Fibroblast of skin of scalp (primary cell): ENCODE results near the gene GSG1L2.
A peak's percentile ranks its signal among the peaks of the same experiment; 100 is the strongest.

Source experiments
- DNase-seq: peaks from one replicate; pipeline ENCODE4 v3.0.0-alpha.2; 2013

The GSG1L2 gene

DNA sequence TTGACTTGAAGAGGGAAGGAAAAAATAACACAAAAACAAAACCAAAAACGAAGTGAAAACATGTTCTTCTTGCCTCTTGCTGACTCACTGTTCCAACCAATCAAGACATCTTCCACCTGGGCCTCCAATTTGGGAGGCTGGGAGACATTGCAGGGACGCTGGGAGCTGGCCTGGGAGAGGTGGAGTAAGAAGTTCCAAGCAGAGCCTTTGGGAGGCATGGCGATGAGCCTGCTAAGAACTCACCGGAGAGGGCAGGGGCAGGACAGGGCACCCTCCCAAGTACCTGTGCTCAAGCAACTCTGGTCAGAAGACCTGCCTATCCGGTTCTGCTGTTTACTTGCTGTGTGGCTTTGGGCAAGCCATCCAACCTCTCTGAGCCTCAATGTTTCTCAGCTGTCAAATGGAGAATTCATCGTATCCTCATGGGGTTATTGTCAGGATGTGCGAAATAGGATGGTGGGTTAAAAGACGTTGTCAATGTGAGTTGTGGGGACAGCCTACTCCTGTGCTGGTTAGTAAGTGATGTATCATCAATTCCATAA is 3.0 kb upstream of the GSG1L2 start:
- no peak for DNase-seq

DNA sequence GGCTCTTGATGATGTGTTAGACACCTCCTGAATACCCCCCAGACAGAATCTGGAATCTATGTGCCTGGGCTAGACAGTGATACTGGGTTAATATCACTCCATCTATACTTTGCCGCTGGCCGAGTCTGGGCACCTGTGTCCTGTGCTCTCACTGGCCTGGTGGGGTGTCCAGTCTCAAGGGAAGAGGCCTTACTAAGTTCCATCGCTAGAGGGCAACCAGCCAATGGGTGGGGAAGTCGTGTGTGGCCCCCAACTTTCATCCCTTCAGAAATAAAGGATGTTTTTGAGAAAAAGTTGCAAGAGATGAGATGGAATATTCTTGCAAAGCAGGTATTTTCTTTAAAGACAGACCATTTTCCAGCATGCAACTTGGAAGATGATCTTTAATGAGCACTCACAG is 2.2 kb upstream of the GSG1L2 start:
- no peak for DNase-seq

DNA sequence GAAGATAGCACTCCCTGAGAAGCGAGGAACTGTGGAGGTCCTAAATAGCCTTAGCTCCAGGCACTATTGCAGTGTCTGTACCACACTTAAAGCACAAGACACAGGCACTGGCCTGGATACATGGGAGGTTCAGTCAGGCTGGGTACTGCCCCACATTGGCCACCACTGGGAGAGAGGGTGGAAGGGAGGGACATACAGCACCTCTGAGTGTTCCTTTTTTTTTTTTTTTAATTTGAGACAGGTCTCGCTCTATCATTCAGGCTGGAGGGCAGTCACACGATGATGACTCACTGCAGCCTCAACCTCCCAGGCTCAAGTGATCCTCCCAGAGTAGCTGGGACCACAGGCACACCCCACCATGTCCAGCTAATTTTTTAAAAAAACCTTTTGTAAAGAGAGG is 1.4 kb downstream of the GSG1L2 start:
- DNase-seq, result no peak

DNA sequence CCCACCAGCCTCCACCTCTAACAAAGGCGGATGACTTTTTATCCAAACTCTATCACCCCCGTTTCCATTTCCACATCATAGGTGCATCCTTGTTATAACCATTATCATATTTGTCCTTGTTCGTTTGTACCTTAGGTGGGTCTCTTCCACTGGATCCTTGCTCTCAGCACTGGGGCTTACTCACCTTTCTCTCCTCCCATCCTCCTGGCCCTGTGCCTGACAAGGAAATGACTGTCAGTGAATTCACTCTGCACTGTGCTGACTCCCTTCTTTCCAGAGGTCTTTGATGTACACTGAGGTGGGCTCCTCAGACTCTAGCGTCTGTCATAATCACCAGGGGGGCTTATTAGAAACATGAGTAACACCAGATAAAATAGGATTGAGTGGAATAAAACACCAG is 3.1 kb downstream of the GSG1L2 start:
- no peak for DNase-seq

DNA sequence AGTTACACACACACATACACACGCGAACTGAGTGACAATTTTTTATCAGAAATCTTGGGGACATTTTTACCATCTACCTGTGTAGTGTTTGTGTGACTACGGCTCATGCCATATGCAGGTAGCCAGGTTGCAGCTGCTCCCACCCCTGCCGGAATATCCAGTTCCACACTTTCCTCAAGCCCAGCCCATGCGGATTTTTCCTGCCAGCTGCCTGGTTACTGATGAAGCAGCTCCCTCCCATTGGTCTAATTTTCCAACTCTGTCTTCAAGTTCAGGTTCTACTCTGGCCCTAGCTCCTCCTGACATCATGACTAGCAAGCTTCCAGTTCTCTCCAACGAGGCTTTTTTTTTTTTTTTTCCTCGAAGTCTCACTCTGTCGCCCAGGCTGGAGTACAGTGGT is 4.8 kb downstream of the GSG1L2 start:
- DNase-seq, result no peak

DNA sequence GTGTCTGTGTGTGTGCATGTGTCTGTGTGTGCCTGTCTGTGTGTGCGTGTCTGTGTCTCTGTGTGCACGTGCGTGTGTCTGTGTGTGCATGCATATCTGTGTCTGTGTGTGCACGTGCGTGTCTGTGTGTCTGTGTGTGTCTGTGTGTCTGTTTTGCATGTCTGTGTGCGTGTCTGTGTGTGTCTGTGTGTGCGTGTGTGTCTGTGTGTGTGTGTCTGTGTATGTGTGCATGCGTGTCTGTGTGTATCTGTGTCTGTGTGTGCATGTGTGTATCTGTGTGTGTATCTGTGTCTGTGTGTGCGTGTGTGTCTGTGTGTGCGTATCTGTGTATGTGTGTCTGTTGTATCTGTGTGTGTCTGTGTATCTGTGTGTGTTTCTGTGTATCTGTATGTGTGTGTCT is 5.4 kb downstream of the GSG1L2 start:
- no peak for DNase-seq

DNA sequence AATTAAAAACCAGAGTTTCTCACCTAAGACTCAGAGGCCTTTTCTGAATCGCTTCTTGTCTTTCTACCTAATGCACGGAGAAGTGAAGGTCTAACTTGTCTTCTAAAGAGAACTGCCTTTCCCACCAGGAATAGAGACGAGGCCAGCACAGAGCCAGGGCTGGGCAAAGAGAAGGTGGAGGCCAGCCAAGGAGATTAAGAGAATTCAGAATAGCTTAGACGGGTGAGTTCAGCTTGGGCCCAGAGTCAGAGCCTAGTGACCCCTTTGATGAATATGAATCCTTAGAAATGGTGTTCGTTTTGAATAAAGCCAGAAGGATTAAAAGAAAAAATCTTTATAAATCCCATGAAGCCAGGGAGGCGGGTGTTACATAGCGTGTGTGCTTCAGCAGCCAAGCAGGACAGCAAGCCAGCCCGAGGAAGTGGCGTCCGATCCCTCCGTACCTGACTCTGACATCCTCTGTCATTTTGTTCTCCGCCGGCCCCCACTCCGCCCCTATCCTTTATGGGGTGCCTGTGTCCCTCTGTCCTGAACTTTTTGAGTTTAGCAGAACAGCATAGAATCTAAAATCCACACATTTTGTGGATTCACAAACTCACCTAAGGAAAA is 7.4 kb downstream of the GSG1L2 start:
- DNase-seq, result no peak

- DNase-seq, result no peak
These were observed 8.7 kb downstream of the GSG1L2 start for GRCh38 chr17:9813166-9813565.

GRCh38 chr17:9811537-9811936 is 10.3 kb downstream of the GSG1L2 start:
- DNase-seq, result no peak

DNA sequence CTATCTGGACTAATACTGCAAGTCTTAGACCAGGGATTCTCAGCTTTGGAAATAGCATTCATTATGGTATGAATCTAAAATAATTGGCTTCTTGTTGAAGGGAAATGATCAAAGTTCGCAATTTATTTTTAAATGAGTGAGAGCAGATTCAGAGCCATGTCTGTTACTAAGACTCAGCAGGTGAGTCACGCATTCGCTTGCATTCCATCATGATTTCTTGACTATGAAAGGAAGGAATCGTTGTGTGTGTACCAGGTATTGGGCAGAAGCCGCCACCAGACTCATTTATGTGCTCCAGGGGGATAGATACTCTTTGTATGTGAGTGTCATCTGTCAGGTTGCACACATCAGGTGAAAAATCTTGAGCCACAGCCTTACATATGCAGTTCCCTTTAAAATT is 10.8 kb downstream of the GSG1L2 start:
- no peak for DNase-seq

DNA sequence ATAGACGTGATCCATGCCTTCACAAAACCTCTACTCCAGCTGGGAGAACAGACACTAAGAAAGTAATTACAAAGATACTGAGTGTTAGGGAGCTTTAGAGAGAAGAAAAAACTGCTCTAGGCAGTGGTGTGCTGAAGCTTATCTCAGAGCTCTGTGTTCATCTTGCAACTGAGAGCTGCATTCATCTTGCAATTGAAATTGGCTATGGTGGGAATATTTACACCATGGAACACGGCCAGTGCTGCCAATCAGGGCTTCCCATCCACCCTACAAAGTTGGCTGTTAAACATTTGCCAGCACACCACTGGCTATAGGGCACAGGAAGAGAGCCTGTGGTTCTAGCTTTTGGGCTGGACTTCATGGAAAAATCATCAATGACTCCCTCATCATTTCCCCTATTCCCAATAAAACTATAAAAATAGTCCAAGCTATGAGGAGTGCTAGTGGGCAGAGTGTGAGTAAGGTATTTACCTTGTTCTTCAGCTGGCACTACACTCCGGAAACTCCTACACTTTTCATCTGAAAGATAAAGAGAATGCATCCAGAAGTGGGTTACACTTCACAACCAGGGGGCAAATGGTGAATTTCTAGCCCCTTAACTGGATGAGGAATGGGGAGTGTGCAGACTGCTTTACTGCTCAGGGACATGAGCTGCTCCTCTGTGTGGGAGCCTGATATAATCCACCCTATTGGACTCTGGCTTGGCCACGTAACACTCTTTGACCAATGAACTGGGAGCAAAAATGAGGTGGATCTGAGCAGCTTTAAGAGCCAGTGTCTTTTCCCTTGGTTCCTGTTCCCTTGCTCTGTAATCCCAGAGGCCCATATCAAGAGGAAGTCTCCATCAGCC is 11.6 kb downstream of the GSG1L2 start:
- DNase-seq, result no peak

- DNase-seq, result no peak
These were observed 12.5 kb downstream of the GSG1L2 start for GRCh38 chr17:9809409-9809808.

DNA sequence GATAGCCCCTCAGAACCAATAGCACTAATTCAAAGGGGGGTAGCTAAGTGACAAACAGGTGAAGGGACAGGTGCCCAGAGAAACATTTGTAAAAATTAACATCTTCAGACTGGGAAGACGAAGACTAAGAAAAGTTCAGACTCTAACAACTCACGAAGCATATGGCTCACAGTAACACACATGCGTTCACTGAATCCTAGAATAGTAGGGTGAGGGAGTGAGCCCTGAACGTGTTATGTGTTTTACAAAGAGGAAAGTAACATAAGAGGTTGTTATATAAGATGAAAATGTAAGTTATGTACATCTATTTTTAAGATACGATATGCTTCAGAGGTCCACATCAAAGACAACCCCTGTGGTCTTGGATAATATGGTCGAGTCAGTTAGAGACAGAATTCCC is 15.2 kb downstream of the GSG1L2 start:
- no peak for DNase-seq

- no peak for DNase-seq
These were observed 16.1 kb downstream of the GSG1L2 start for GRCh38 chr17:9805769-9806168.

DNA sequence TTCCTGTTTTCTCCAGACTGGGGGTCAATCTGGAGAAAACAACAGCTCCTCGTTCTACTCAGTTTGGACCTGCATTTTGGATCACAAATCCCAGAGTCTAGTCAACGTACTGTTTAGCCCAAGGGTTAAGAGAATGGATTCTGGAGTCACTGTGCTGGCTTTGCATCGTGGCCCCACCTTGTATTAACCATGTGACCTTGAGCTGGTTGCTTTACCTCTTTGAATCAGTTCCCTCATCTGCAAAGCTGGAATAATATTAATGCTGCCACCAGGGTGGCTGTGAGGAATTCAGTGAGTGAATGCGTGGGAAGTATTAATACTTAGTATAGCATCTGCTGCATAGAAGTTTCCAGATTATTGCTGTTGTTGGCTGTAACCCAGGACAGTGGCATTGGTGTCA is 19.2 kb downstream of the GSG1L2 start:
- no peak for DNase-seq

GRCh38 chr17:9802294-9802693 is 19.6 kb downstream of the GSG1L2 start:
- DNase-seq, result peak; percentile 20

DNA sequence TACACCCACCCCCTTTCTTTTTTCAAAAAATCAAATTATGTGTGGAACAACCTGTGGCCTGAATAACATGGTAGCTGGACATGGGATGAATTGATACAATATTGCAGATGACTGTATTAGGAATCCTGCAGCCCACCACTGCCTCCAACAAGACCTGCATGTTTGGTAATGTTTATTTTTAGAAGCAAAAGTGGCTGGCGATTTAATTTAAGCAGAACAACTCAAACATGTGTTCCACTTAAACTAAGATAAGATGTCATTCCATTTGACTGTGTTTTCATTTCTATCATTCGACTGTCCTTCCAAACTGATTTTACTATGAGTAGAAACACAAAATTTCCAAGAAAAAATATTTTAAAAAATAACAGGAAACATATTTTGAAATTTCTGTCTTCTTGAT is 20.4 kb downstream of the GSG1L2 start:
- DNase-seq, result no peak

- DNase-seq, result no peak
These were observed 23.2 kb downstream of the GSG1L2 start for GRCh38 chr17:9798724-9799123.

- DNase-seq, result no peak
These were observed 23.9 kb downstream of the GSG1L2 start for GRCh38 chr17:9798008-9798407.

- DNase-seq, result no peak
These were observed 29.6 kb downstream of the GSG1L2 start for GRCh38 chr17:9792181-9792840.

DNA sequence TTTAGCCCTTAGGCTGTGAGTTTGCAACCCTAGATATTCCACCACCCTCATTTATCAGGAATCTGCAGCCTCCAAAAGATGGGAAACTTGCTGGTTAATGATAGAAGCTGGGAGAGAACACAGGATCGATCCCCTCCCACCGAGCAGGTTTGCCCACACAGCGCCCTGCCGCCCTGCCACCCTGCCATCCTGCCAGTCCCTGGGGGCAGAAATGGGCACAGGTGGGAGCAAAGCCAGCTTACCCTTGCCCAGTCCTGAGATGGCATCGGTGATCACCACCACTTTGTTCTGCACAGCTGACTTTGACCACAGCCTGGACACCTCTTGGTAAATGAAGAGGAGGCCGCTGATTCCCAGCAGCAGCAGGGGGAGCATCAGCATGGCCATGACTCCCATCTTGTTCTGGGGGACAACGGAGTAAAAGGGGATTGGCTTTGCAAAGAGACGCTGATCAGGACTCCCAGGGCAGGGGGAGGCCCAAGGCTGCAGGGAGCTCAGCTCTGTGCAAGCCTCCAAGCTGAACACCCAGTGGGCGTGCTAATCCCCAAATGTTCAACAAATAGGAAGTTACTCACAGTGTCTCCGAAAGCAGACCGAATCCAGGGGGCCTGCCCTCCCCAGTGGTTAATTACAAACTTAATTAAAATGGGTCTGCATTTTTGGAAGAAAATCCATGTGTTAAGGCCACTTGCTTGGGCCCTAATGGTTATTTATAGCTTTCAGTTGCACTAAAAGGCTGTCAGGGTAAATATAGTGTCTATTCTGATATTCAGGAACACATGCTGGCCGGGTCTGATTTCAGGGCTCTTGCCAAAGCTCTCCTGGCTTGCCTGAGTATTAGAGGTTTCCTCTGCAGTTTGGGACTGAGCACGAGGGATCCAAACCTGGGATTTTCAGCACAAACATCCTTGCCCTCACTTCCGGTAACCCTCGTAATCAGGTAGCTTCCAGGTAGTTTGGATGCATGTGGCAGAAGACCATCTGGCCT is 30.7 kb downstream of the GSG1L2 start, which contains the start of gene DHRS7C:
TSS of gene DHRS7C (minus strand) at position 704 of the 988 bp plus-strand sequence. CDS start at position 396, 308 bp downstream.
- DNase-seq, result no peak

GRCh38 chr17:9790316-9790715 is 31.6 kb downstream of the GSG1L2 start:
- DNase-seq, result no peak
